HG03097 (cell line): ENCODE results near the gene TBL1X.

Experiments
- ATAC-seq: cut with Tn5 transposase; IDR thresholded peaks from one replicate; pipeline ENCODE4 v1.9.1; 2021; ENCODE audit not compliant: unreplicated experiment, low FRiP score

TBL1X gene

GRCh38 chrX:9493936-9494335 lies 29.1 kb downstream of the TBL1X start:
- no peak for ATAC-seq

- no peak for ATAC-seq
Observed at GRCh38 chrX:9494771-9495170, 29.9 kb downstream of the TBL1X start.

- ATAC-seq: no peak
Observed at GRCh38 chrX:9495496-9495895, 30.6 kb downstream of the TBL1X start.

- ATAC-seq: no peak
Observed at GRCh38 chrX:9498236-9498635, 33.4 kb downstream of the TBL1X start.

- ATAC-seq: no peak
Observed at GRCh38 chrX:9500584-9500983, 35.7 kb downstream of the TBL1X start.

- no peak for ATAC-seq
Observed at GRCh38 chrX:9501362-9501761, 36.5 kb downstream of the TBL1X start.

GRCh38 chrX:9503261-9503660 lies 38.4 kb downstream of the TBL1X start:
- no peak for ATAC-seq

- no peak for ATAC-seq
Observed at GRCh38 chrX:9510366-9510765, 45.5 kb downstream of the TBL1X start.

GRCh38 chrX:9510980-9511379 lies 46.1 kb downstream of the TBL1X start:
- ATAC-seq: no peak

- ATAC-seq: no peak
Observed at GRCh38 chrX:9515489-9515888, 50.6 kb downstream of the TBL1X start.

GRCh38 chrX:9515973-9516538 lies 51.2 kb downstream of the TBL1X start:
- ATAC-seq: no peak

- no peak for ATAC-seq
Observed at GRCh38 chrX:9516635-9517034, 51.8 kb downstream of the TBL1X start.

- ATAC-seq: no peak
Observed at GRCh38 chrX:9518051-9518450, 53.2 kb downstream of the TBL1X start.

GRCh38 chrX:9518889-9519288 lies 54.0 kb downstream of the TBL1X start:
- no peak for ATAC-seq

GRCh38 chrX:9519546-9520216 lies 54.8 kb downstream of the TBL1X start:
- no peak for ATAC-seq

GRCh38 chrX:9520217-9520590 lies 55.3 kb downstream of the TBL1X start:
- no peak for ATAC-seq

- ATAC-seq: no peak
Observed at GRCh38 chrX:9522378-9523155, 57.7 kb downstream of the TBL1X start.

- ATAC-seq: no peak
Observed at GRCh38 chrX:9525511-9526248, 60.8 kb downstream of the TBL1X start.

- no peak for ATAC-seq
Observed at GRCh38 chrX:9526965-9527364, 62.1 kb downstream of the TBL1X start.

GRCh38 chrX:9528498-9528897 lies 63.6 kb downstream of the TBL1X start:
- no peak for ATAC-seq

GRCh38 chrX:9529223-9529622 lies 64.4 kb downstream of the TBL1X start:
- ATAC-seq: no peak
